ENCODE measurements around the gene COL4A3. TPM values are rescaled to one million over a fixed set of nuclear protein-coding genes. Genes with fewer than 3 reads are reported as not detected.

COL4A3 gene
- total RNA-seq, 1 donor, result not detected

- Histone ChIP-seq H3K4me2 (ENCODE audit: insufficient read depth, low read length) (no peak overlapping the region), H3K79me2 (ENCODE audit: insufficient read depth, low read length) (no peaks in the 10 kb centered on the region), H4K20me1 (ENCODE audit: insufficient read depth, low read length) (no peaks in the 10 kb centered on the region), H3K9me3 (ENCODE audit: low read depth, low read length) (no peaks in the 10 kb centered on the region), H3K27me3 (ENCODE audit: insufficient read depth, low read length) (no peaks in the 10 kb centered on the region), H2AFZ (ENCODE audit: low read length) (no peak overlapping the region), H3K4me1 (ENCODE audit: insufficient read depth, low read length) (no peaks in the 10 kb centered on the region), H3K27ac (ENCODE audit: low read depth, low read length) (no peak overlapping the region), H3K36me3 (ENCODE audit: insufficient read depth, low read length) (peaks cover 24% of the 10 kb centered on the region), H3K4me3 (ENCODE audit: insufficient read depth, low read length) (no peak overlapping the region)
- no peak for DNase-seq (ENCODE audit: insufficient read length, low spot score, missing footprints)
- TF ChIP-seq, protein P1, sequence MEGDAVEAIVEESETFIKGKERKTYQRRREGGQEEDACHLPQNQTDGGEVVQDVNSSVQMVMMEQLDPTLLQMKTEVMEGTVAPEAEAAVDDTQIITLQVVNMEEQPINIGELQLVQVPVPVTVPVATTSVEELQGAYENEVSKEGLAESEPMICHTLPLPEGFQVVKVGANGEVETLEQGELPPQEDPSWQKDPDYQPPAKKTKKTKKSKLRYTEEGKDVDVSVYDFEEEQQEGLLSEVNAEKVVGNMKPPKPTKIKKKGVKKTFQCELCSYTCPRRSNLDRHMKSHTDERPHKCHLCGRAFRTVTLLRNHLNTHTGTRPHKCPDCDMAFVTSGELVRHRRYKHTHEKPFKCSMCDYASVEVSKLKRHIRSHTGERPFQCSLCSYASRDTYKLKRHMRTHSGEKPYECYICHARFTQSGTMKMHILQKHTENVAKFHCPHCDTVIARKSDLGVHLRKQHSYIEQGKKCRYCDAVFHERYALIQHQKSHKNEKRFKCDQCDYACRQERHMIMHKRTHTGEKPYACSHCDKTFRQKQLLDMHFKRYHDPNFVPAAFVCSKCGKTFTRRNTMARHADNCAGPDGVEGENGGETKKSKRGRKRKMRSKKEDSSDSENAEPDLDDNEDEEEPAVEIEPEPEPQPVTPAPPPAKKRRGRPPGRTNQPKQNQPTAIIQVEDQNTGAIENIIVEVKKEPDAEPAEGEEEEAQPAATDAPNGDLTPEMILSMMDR (IDR thresholded peaks at IDR 0.05; ENCODE audit: extremely low read depth, low read depth, low read length), result no peak
Measured at GRCh38 chr2:227340106-227340505, 175.7 kb downstream of the COL4A3 start.

GRCh38 chr2:227341553-227341952 is 177.1 kb downstream of the COL4A3 start:
- Histone ChIP-seq H4K20me1 (ENCODE audit: insufficient read depth, low read length) (no peaks in the 10 kb centered on the region), H3K27me3 (ENCODE audit: insufficient read depth, low read length) (no peaks in the 10 kb centered on the region), H3K79me2 (ENCODE audit: insufficient read depth, low read length) (no peaks in the 10 kb centered on the region), H3K4me2 (ENCODE audit: insufficient read depth, low read length) (no peak overlapping the region), H3K4me3 (ENCODE audit: insufficient read depth, low read length) (no peak overlapping the region), H3K4me1 (ENCODE audit: insufficient read depth, low read length) (no peaks in the 10 kb centered on the region), H3K27ac (ENCODE audit: low read depth, low read length) (no peak overlapping the region), H3K36me3 (ENCODE audit: insufficient read depth, low read length) (peaks cover 15% of the 10 kb centered on the region), H3K9me3 (ENCODE audit: low read depth, low read length) (no peaks in the 10 kb centered on the region), H2AFZ (ENCODE audit: low read length) (no peak overlapping the region)
- TF ChIP-seq, protein P1 (IDR thresholded peaks at IDR 0.05; ENCODE audit: extremely low read depth, low read depth, low read length), result no peak
- no peak for DNase-seq (ENCODE audit: insufficient read length, low spot score, missing footprints)

DNA sequence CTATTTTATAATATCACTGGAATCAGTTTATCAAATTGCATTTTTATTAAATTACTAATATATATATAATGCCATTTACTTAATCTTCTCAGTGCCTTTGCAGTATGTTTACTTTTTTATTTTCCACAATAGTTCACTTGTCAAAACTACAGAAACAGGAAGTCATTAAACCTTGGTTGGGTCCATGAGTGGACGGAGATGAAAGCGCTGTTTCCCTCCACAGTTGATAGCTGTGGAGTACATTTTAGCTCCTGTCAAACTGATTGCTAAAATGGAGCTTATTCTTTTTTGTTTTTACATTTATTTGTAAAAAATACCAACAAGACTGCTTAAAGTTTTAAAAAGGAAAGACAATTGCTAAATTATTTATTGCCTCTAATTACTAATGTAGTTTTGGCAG is 179.8 kb downstream of the COL4A3 start:
- Histone ChIP-seq H3K4me1 (ENCODE audit: insufficient read depth, low read length) (no peaks in the 10 kb centered on the region), H3K4me2 (ENCODE audit: insufficient read depth, low read length) (no peak overlapping the region), H2AFZ (ENCODE audit: low read length) (no peak overlapping the region), H3K36me3 (ENCODE audit: insufficient read depth, low read length) (peaks cover 21% of the 10 kb centered on the region), H3K27me3 (ENCODE audit: insufficient read depth, low read length) (no peaks in the 10 kb centered on the region), H3K9me3 (ENCODE audit: low read depth, low read length) (no peaks in the 10 kb centered on the region), H3K4me3 (ENCODE audit: insufficient read depth, low read length) (no peak overlapping the region), H3K27ac (ENCODE audit: low read depth, low read length) (no peak overlapping the region), H3K79me2 (ENCODE audit: insufficient read depth, low read length) (no peaks in the 10 kb centered on the region), H4K20me1 (ENCODE audit: insufficient read depth, low read length) (no peaks in the 10 kb centered on the region)
- TF ChIP-seq, protein P1 (IDR thresholded peaks at IDR 0.05; ENCODE audit: extremely low read depth, low read depth, low read length), result no peak
- no peak for DNase-seq (ENCODE audit: insufficient read length, low spot score, missing footprints)

DNA sequence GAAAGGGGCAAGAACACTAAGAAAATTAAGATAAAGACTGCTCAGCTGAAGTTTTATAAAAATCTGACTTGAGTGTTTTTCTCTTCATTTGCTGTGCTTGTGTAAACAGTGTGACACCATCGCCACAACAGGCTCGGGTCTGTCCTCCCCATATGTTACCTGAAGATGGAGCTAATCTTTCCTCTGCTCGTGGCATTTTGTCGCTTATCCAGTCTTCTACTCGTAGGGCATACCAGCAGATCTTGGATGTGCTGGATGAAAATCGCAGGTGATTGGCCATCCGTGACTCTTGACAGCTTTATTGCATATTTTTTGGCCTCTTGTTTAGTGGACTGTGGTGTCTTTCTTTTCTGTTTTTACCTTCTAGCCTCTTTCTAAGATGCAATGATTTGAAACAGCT is 182.7 kb downstream of the COL4A3 start:
- peaks cover 7% of the 10 kb centered on the region for H3K36me3 ChIP-seq (ENCODE audit: insufficient read depth, low read length)
- H3K4me2 ChIP-seq (ENCODE audit: insufficient read depth, low read length), result no peak overlapping the region
- H3K4me1 ChIP-seq (ENCODE audit: insufficient read depth, low read length), result no peaks in the 10 kb centered on the region
- H3K79me2 ChIP-seq (ENCODE audit: insufficient read depth, low read length), result no peaks in the 10 kb centered on the region
- H4K20me1 ChIP-seq (ENCODE audit: insufficient read depth, low read length), result no peaks in the 10 kb centered on the region
- TF ChIP-seq, protein P1 (IDR thresholded peaks at IDR 0.05; ENCODE audit: extremely low read depth, low read depth, low read length), result no peak
- H3K27me3 ChIP-seq (ENCODE audit: insufficient read depth, low read length), result no peaks in the 10 kb centered on the region
- H3K27ac ChIP-seq (ENCODE audit: low read depth, low read length), result no peak overlapping the region
- no peaks in the 10 kb centered on the region for H3K9me3 ChIP-seq (ENCODE audit: low read depth, low read length)
- H3K4me3 ChIP-seq (ENCODE audit: insufficient read depth, low read length), result no peak overlapping the region
- no peak overlapping the region for H2AFZ ChIP-seq (ENCODE audit: low read length)
- no peak for DNase-seq (ENCODE audit: insufficient read length, low spot score, missing footprints)

All from osteoblast (primary cell).